A673 (cell line): ENCODE results near the gene TAOK2.

Source experiments
- CTCF ChIP-seq: fragments of 300-800, 200-600 bp; sonication (generic); conservative IDR thresholded peaks from 2 replicates; pipeline ENCODE4 v1.5.1; 2017; ENCODE audit warnings: low read depth, mild to moderate bottlenecking, antibody characterized with exemption, low read length, moderate library complexity, mixed read lengths
- EZH2 ChIP-seq: fragments of 200-600 bp; sonication (generic); IDR thresholded peaks from 2 replicates; pipeline ENCODE4 v1.6.1; 2017; ENCODE audit warnings: borderline replicate concordance, low read depth, mild to moderate bottlenecking, mixed read lengths, antibody characterized with exemption, low read length; ENCODE audit not compliant: poor library complexity, severe bottlenecking

- TF ChIP-seq CTCF (no peak), EZH2 (no peak)
These were observed 3.6 kb downstream of the TAOK2 start for GRCh38 chr16:29977063-29977825.
